GM19467 (cell line): ENCODE results near the gene DDX4.
"Not testable (repeated sequence)": the region's sequence is repeated elsewhere in the genome, so short reads cannot be mapped to it uniquely, and the experiment has no call there.

Experiments used
- ATAC-seq: cut with Tn5 transposase; IDR thresholded peaks from one replicate; pipeline ENCODE4 v1.9.1; 2021; ENCODE audit warnings: mild to moderate bottlenecking, moderate library complexity; ENCODE audit not compliant: unreplicated experiment

Gene DDX4

DNA sequence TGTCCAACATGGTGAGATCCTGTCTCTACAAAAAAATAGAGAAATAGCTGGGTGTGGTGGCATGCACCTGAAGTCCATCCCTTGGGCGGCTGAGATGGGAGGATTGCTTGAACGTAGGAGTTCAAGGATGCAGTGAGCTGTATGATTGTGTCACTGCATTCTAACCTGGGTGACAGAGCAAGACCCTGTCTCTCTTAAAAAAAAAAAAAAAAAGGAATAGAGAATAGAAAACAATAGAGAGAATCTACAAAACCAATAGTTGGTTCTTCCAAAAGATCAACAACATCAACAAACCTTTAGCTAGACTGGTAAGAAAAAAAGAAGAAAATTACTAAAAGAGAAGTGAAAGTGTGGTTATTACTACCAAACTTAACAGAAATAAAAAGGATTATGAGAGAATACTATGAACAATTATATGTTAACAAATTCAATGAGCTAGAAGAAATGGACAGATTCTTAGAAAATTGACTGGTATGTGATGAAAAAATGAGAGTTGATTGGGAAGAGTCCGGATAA lies 17.6 kb upstream of the DDX4 start:
- ATAC-seq, result no peak

DNA sequence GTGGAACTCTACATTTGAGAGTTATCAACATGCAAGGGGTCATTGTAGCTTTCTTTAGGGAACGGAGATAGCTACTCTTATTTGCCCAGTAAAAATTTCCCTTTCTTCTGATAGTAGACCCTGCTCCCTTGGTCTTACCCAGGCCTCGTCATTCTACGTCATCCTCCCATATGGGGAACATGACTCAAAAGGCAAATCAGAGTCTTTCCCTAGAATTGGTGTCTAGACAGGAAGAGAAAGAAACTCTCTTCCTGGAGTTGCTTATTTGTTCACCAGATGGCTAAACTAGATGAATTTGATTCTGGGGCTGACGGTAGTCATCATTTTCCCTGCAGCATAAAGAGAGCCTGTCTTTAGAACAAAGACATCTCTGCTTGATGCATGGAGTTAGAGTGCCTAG lies 13.6 kb upstream of the DDX4 start:
- no peak for ATAC-seq

DNA sequence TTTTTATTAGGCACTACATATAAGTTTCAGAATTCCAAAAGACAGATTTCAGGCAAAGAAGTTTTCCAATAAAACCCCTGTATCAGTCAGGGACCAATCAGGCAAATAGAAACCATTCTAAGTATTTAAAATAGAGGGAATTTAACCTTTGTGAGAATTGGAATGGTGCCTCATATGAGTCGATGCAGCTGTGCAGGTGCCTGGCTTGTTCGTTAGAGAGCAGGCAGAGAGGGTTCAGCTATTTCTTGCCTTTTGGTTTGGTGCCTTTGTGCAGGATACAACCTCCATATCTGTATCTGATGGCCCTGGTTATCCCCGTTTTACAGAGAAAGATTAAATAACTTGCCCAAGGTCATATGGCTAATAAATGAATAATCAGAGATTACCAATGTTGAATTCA lies 6.0 kb upstream of the DDX4 start:
- no peak for ATAC-seq

DNA sequence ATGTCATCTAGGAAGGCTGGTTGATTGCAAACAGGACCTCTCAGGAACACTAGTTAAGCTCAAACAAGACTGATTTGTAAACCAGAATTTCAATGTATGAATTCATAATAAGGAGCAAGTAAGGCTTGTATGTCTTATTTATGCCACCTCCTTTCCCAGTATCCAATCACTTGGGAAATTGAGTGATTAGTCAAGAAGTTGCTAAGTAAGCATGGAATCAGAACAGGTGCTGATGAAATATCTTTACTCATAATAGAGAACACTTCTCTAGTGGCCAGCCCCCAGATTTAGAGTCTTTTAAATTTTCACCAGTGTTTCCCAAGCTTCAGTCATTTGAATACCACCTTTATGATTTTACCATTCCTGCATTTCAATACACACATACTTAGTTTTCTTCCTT lies 5.3 kb upstream of the DDX4 start:
- ATAC-seq, result no peak

DNA sequence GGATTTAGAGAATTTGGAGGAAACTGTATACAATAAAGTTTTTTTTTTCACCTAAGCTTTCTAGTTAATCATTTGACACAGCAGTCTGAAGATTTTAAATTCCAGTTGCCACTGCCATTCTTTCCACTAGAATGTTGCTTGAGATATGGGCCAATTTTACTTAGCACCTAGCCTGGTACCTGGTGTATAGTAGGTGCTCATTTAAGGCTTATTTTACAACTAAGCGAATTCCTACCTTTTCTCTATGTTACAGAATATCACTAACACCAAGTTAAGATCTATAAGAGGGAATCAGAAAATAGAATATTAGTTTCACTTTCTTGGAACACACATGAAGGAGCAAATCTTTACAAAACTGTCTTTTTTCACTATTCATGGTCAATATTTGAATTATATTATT lies 3.2 kb upstream of the DDX4 start:
- no peak for ATAC-seq

DNA sequence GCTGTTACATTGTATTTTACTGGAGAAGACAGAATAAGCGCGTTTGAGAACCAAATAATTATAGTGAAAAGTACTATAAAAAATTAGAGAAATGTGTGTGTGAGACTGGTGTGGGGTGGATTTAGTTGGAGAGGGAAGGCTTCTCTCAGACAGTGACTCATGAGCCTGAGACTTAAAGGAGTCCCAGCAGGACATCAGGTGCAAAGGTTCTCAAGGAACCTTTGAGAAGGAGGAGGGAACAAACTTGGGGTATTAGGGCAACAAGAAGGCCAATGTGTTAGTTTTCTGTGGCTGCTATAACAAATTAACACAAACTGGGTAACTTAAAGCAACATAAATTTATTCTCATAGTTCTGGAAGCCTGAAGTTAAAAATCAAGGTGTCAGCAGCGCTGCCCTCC lies 4.9 kb downstream of the DDX4 start:
- ATAC-seq, result no peak

DNA sequence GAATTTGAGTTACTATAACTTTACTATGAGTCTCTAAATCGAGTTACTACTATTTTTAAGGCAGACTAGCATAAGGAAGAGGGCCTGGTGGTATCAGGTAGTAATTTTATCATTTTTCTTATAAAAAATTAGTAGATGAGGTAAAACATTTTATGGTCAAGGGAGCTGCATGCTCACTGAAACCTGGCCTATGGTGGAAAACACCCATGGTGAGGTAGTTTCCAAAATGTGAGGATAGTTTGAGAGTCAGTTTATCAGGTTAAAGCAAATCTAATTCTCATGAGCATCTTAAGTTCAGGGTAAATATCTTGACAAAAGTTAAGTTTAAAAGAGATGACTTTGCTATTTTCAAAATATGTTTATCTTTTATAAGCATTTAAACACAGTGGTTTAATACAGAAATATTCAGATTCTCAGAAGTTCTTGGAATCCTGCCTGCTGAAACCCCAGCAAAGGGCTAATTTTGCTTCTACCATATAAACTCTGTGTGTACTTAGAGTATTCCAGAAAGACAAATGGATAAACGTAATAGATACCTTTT lies 10.0 kb downstream of the DDX4 start:
- no peak for ATAC-seq

DNA sequence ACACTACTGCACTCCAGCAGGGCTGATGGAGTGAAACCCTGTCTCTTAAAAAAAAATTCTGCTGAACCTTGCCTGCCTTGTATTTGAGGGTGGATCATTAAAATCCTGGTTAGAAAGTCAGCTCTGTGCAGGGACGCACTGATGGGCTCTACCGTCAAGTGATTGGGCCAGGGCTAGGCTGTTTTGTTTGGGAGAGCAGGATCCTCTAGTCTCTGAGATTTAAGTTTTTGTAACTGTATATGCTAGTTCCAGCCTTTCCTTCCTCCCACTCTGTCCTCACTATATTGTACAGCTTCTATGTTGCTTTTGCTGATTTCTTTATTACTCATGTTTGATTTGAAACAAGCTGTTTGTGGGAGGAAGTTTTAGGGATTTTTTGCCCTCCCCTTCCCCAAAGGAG lies 11.5 kb downstream of the DDX4 start:
- no peak for ATAC-seq

DNA sequence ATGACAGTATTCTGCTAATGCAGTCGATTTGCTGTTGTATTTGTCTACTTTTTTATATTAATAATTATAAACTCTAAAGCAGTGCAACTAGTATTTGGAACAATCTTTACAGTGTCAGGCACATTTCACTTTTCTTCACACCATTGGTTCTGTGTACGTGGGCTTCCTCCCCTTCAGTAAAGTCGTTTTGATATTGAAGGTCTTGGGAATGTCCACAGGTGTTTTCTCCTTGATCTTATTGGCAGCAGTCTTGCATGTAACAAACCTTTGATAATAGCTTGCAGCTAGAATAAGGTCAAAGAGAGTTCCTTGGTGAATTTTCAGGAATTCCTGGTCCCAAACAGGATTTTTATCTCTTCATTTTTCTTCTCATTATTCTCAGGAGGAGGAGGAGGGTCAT lies 12.2 kb downstream of the DDX4 start:
- no peak for ATAC-seq

DNA sequence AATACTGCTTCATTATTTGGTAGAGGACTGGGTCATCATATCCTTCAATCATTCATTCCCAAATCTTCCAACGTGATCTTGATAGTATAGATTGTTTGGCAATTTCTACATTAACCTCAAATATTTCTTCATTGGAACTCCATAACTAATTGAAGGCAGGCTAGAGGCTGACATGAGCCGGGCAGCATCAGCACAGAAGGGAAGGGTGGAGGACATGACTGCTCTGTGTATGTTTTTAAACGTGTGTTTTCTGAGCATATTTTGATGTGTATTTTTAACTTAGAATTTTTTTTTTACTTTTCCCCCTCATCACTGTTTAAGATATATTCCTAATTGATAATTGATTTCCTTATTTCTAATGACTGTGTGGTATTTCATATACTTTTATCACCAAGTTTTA lies 12.6 kb downstream of the DDX4 start:
- no peak for ATAC-seq

DNA sequence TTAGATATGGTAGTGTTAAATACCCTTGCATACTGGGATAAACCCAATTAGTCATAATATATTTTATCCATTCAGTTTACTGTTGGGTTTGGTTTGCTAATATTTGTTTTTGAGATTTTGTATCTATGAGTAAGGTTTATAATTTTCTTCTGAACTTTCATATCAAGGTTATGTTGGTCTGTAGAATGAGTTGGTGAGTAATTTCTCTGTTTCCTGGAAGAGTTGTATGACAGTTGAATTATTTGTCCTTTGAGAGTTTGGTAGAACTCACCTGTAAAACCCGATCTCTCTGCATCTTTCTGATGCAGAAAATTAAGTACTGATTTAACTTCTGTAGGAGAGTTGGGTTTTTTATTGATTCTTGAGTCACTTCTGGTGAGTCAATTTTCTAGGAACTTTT lies 20.4 kb downstream of the DDX4 start:
- no peak for ATAC-seq

DNA sequence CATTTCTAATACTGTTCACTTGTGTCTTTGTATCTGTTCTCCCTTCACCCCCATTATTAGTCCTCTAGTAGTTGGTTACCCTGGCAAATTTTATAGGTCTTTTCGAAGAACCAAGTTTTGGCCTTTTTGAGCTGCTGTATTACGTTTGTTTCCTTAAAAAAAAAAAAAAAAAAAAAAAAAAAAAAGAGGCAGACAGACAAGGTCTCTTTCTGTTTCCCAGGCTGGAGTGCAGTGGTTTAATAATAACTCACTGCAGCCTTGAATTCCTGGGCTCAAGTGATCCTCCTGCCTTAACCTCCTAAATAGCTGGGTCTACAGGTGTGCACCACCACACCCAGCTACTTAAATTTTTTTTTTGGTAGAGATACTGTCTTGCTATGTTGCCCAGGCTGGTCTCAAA lies 20.9 kb downstream of the DDX4 start:
- no peak for ATAC-seq

DNA sequence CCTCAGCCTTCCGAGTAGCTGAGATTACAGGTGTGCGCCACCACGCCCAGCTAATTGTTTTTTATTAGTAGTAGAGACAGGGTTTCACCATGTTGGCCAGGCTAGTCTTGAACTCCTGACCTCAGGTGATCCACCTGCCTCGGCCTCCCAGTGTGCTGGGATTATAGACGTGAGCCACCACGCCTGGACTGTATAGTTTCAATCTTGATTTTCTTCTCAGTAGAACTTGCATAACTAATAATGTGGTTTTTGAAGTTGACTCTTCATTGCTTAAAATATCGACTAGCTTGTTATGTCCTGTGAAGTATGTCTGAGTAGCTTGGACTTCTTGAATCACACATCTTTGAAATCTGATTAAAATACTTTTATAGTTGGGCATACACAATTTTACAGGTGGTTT lies 23.9 kb downstream of the DDX4 start:
- not testable (repeated sequence) for ATAC-seq

DNA sequence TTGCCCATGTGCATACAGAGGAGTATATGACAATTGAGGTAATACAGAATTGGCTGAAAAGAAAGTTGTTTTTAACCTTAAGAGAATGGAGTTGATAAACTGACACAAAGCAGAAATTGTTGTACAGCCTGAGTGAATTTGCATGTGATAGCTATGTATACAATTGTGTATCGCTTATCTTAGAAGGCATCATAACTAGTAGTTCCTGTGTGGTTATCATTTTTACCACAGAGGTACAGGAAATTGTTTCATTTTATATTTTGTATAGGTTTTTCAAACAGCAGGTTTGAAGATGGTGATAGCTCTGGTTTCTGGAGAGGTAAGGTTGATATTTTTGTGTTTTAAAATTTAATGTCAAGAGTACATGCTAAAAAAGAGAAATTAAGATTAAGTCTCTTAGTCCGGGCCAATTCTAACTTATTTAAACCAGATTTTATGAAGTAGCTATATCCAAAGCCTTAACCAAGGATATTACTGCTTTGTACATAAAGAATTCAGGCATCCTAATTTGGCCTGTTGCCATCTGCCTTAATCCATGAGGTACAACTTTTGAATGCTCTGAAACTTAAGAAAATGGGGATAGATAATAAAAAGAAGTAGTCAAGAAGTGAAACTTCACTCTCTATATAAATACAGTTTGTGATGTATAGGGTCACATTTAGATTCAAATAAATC lies 26.0 kb downstream of the DDX4 start:
- ATAC-seq, result no peak

DNA sequence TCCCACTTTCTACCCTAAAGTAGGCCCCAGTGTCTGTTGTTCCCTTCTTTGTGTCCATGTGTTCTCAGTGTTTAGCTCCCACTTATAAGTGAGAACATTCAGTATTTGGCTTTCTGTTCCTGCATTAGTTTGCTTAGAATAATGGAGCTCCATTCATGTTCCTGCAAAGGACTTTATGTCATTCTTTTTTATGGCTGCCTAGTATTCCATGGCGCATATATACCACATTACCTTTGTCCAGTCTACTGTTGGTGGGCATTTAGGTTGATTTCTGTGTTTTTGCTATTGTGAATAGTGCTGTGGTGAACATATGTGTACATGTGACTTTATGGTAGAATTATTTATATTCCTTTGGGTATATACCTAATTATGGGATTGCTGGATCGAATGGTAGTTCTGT lies 30.4 kb downstream of the DDX4 start:
- no peak for ATAC-seq

DNA sequence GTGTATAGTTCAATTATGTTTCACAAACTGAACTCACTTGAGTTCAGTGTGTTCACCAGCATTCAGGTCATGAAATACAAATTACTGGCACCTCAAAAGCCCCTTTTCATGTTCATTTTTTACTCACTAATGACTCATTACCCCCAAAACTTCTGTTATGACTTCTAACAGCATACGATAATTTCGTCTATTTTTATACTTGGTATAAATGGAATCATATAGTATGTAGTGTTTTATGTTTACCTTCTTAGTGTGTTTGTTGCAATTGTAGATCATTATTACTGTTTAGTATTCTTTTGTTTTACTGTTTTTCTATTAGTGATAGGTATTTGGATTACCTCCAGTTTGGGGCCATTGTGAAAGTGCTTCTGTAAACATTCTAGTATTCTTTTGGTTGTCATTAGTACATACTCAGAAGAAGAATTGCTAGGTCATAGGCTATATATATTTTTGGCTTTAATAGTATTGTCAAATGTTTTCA lies 33.4 kb downstream of the DDX4 start:
- no peak for ATAC-seq

DNA sequence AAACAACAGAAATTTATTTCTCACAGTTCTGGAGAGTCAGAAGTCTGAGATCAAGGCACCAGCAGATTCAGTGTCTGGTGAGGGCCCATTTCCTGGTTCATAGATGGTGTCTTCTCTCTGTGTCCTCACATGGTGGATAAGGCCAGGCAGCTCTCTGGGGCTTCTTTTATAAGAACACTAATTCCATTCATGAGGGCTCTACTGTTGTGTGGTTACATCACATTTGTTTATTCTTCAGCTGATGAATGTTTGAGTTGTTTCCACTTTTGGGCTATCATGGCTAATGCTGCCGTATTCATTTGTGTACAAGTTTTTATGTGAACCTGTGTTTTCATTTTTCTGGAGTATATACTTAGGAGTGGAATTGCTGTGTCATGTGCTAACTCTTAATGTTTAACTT lies 35.2 kb downstream of the DDX4 start:
- ATAC-seq, result no peak

DNA sequence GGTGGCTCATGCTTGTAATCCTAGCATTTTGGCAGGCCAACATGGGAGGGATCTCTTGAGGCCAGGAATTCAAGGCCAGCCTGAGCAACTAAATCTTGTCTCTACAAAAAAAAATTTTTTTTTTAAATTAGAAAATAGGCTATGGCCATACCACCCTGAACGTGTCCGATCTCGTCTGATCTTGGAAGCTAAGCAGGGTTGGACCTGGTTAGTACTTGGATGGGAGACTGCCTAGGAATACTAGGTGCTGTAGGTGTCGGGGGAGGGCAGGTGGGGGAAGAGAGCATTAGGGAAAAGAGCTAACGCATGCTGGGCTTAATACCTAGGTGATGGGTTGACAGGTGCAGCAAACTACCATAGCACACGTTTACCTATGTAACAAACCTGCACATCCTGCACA lies 39.5 kb downstream of the DDX4 start:
- ATAC-seq, result no peak

DNA sequence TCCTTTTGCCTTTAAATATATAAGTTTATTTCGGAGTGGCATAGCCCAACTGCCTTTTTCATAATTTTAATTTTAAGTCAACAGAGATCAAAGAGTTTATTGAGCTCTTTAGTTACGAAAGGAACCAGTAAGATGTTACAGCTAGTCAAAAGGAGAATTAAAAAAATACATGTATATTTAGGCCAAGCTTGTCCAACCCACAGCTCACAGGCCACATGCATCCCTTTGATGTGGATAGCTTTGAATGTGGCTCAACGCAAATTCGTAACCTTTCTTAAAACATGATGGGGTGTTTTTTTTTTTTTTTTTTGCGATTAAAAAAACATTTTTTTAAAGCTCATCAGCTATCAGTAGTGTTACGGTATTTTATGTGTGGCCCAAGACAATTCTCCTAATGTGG lies 63.1 kb downstream of the DDX4 start:
- no peak for ATAC-seq

DNA sequence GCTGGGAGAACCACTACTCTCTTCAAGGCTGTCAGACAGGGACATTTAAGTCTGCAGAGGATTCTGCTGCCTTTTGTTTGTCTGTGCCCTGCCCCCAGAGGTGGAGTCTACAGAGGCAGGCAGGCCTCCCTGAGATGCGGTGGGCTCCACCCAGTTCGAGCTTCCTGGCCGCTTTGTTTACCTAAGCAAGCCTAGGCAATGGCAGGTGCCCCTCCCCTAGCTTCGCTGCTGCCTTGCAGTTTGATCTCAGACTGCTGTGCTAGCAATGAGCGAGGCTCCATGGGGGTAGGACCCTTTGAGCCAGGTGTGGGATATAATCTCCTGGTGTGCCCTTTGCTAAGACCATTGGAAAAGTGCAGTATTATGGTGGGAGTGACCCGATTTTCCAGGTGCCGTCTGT lies 71.0 kb downstream of the DDX4 start:
- ATAC-seq, result not testable (repeated sequence)

DNA sequence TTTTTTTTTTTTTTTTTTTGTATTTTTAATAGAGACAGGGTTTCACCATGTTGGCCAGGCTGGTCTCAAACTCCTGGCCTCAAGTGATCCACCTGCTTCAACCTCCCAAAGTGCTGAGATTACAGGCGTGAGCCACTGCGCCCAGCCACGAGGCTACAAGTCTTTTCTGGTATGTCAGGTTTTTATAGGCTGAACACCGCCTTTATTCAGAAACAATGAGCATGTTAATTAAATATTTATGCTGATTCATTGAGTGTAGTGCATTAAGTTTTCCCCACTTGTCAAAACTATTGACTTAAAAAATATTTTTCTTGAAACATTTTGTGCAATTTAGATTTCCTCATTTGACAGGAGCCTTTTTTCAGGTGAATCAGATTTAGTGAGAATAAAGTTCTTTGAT lies 78.1 kb downstream of the DDX4 start:
- not testable (repeated sequence) for ATAC-seq

DNA sequence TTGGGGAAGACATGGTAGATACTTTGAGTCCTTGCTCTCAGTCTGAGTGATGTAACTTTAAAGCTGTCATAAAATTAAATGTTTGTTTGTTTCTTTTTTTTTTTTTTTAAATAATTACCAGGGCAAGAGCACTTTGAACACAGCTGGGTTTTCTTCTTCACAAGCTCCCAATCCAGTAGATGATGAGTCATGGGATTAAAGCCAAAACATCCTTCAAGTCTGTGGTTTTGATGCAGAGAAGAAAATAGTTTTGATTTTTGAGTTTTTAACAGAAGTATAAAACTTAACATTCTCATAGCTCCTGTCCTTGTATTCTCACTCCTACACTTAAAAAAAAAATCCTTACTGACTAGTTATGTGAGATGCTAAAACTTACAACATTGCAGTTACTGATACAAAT lies 78.5 kb downstream of the DDX4 start:
- ATAC-seq, result no peak

DNA sequence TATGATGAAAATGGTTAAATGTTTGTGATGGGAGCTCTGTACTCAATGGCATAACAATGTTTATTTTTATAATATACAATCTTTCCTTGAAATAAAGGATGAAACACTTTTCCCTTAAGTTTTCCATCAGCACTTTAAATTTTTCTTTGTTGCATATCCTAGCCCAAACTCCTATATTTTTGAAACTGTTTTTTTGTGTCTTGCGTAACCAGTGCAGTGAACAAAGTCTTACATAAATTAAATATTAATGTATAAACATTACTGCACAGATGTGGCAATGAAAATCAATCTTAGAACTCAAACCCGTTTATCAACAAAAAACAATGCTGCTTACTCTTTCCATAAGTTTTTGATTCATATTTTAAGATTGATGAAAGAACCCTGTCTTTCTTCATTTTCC lies 79.2 kb downstream of the DDX4 start:
- no peak for ATAC-seq
